Ramos (cell line): ENCODE measurements around the gene TAF5L.

ENCODE experiments used
- in situ Hi-C: fragments of 300-500 bp; cut with MboI; formaldehyde crosslinking; loops from one replicate; pipeline ENCODE4 v1.14.3; 2022; ENCODE audit warnings: low sequenced_read_pairs; ENCODE audit not compliant: unreplicated experiment

TAF5L gene

GRCh38 chr1:229552732-229553131 lies 73.2 kb downstream of the TAF5L start:
- in situ Hi-C loops = no loop called here

DNA sequence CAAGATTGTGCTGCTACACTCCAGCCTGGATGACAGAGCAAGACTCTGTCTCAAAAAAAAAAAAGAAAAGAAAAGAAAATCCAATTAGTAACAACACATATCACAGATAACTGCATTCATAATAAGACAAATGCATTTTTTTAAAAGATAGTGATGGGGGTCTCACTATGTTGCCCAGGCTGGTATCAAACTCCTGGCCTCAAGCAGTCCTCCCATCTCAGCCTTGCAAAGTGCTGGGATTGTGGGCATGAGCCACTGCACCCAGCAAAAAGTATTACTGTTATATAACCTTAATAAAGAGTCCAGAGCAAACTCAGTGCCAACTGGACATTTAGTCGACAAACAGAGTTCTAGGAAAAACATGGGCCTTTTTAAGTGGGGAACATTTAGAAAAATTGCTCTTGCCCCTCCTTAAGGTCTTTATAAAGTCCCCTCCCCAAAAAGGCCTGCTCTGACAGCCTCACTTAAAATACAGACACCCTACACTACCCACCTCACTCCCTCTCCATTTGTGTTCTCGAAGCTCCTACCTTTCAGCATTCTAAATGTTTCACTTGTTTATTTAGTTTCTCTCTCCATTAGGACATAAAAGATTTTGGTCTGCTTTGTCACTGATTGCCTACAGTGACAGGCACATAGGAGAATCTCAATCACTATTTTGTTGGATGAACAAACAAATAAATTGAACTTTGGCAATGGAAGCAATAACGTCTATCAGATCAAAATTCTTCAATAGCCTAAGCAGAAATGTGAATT lies 74.9 kb downstream of the TAF5L start:
- in situ Hi-C loops = no loop called here

DNA sequence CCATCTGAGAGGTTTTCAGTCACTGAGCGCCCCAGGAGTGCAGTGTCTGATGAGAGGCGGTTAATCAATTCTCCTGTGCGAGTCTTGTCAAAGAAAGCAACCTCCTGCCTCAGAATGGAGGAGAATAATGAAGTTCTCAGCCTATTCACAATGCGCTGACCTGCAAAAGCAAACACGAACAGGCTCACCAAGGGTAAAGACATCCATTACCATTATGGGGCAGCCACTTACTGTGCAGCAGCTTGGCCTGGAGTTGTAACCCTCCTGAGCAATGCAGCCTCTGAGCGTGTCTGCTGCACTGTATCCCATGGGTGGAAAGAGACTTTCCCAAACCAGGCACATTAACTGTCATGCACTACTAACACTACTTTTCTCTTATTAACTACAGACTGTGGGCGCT lies 78.4 kb downstream of the TAF5L start:
- in situ Hi-C loops = no loop called here

DNA sequence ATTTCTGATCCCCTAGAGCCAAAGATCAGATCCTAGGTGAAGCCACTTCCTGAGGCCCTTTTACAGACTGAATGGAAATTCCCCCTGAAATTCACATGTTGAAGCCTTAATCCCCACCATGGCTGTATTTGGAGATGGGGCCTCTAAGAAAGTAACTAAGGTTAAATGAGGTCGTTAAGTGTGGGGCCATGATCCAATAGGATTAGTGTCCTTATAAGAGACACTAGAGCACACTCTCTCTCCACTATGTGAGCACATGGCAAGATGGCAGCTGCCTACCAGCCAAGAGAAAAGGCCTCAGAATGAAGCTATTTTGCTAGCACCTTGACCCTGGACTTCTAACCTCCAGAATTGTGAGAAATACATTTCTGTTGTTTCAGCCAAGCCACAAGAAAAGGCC lies 81.3 kb downstream of the TAF5L start:
- in situ Hi-C loops = no loop called here
